ENCODE results near the gene ASXL3.

DNA sequence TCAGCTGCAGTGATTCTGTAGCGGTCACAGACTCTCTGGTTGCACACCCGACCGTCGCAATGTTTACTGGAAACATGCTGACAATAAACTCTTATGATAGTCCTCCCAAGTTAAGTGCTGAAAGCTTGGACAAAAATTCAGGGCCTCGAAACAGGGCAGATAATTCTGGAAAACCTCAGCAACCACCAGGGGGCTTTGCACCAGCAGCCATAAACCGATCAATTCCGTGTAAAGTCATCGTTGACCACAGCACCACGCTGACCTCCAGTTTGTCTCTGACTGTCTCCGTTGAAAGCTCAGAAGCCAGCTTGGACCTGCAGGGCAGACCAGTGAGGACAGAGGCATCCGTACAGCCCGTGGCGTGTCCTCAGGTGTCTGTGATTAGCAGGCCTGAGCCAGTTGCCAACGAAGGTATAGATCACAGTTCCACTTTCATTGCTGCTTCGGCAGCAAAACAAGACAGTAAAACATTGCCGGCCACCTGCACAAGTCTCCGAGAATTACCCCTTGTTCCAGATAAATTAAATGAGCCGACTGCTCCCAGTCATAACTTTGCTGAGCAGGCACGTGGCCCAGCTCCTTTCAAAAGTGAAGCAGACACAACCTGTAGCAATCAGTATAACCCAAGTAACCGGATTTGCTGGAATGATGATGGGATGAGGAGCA, 166.1 kb downstream of the ASXL3 start:
- TF ChIP-seq EZH2phosphoT487 (IDR thresholded peaks at IDR 0.05; ENCODE audit: low read length): no peak
- no peak for TF ChIP-seq EZH2 (optimal IDR thresholded peaks at IDR 0.05; ENCODE audit: low read depth, low read length)

Data from MM.1S (cell line).